Fibroblast of the conjunctiva (primary cell): ENCODE measurements around the gene RALGAPB.

Source experiments
- DNase-seq: peaks from one replicate; pipeline ENCODE4 v3.0.0-alpha.2; 2010; ENCODE audit warnings: low read depth

Gene RALGAPB

GRCh38 chr20:38610521-38610920, 137.9 kb downstream of the RALGAPB start:
- no peak for DNase-seq

DNA sequence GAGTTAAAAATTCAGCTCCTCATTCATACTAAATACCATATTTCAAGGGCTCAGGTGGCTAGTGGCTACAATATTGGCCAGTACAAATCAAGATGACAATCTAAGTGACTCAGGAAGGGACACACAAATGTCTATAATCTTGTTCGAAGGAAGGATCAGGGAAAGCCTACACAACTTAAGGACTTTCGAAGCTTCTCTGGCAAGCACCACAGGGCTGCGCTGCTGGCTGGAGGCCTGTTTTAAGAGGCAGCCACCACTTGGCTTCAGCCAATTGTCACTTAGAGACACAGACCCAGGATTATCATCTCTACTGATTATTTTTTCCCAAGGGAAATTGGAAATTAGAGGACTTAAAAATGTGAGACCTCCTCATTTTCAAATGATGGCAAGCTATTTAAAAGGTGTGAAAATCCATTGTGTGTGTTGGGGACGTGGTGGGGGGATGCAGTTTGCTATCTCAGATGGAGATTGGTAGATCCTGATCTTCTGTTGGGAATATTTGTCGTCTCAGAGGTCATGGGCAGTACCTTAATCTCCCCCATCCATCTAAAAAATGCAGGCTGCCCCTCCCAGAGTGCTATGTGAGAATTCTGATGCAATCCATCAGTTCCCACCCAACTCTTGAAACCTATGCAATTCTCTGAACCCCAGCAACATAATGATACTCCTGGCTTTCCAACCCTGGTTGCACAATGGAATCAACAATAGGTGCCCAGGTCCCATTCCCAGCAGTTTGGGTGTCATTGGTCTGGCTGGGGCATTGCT, 140.3 kb downstream of the RALGAPB start:
- DNase-seq = no peak

DNA sequence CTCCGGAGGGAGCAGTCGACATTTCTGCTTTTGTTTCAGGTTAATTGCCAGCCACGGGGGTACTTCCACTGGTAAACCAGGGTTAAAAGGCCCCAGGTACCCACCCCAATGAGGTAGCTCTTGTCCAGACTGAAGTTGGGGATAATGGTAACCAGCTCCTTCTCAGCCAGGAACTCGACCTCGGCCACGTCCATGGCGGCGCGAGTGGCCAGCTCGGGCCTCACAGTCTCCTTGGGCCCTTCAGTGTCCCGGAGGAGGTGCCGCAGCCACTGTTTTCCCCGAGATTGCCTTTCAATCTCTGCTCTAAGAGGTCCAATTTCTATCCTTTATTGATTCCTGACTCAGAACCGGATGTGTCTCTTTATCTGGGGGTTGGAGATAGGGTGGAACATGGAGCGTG, 142.6 kb downstream of the RALGAPB start:
- DNase-seq = no peak

DNA sequence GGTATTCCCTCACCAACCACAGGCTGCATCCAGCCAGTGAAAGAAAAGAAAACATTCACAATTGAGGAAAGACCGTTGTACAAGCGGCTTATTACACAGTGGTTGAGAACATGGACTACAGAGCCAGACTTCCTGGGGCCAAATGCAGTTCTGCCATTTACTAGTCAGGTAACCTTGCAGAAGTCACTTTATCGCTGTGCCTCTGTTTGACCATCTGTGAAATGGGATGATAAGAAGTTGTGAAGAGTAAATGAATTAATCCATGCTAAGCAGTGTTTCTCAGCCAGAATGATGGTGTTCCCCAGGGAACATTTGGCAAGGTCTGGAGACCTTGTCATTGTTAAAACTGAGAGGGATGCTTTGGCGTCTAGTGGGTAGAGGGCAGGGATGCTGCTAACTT, 143.8 kb downstream of the RALGAPB start:
- DNase-seq = no peak

GRCh38 chr20:38617011-38617829, 144.6 kb downstream of the RALGAPB start:
- DNase-seq = no peak

- no peak for DNase-seq
Measured at GRCh38 chr20:38617830-38618196, 145.2 kb downstream of the RALGAPB start.

GRCh38 chr20:38620441-38620840, 147.8 kb downstream of the RALGAPB start:
- DNase-seq = no peak

DNA sequence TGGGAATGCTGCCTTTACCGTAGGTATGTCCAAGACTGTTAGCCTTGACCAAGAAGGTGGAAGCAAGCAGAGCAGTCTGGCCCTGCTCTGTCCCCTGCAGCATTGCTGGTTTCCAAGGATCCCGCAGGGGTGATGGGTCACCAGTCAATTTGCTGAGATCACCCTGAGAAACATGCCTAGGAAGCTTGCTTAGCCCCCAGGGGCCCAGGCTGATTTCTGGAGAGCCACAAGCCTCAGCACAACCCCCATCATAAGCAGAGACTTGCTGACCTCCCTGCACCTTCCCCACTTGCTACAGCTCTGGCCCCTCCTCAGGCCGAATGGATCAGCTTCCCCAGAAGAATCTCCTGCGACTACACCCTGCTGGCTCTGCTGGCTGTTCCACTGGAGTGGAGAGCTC, 150.4 kb downstream of the RALGAPB start:
- no peak for DNase-seq

GRCh38 chr20:38624084-38624483, 151.4 kb downstream of the RALGAPB start:
- no peak for DNase-seq

DNA sequence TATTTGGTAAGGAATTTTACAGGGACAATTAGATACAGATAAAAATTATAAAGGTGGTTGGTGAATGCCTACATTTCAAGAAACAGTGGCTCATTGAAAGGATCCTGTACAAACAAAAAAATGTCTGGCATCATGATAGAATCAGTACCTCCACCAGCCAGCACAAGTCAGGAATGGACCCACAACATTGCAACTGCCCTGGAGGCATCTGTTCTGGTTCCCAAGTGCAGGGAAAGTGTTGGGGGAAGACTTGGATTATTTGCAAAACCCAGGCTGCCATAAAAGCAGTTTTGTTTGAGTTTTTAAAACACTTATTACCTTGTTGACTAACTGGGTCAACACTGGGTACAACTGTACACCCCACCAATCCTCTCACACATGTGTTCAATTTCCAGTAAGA, 153.3 kb downstream of the RALGAPB start:
- DNase-seq = no peak

DNA sequence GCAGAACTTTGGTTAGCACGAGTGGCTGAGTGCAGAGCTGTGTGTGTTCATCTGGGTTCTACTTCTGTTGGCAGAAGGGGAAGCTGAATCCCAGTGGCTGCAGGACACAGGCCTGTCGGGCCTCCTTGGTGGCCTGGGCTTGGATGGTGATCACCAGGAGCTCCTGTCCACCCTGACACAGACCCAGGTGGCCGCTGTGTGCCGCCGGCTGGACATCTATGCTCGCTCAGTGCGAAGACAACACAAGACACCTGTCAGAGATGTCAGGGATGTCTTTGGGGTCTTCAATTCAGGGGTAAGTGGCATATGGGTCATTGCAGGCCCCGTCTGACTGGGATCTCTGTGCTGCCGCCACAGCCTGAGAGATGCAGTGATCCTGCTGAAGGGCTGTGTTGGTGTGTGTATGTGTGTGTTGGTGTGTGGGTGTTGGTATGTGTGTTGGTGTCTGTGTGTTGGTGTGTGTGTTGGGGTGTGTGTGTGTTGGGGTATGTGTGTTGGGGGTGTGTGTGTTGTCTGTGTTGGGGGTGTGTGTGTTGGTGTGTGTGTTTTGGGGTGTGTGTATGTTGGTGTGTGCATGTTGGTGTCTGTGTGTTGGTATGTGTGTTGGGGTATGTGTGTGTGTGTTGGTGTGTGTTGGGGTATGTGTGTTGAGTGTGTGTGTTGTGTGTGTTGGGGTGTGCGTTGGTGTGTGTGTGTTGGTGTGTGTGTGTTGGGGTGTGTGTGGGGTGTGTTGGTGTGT, 154.4 kb downstream of the RALGAPB start:
- no peak for DNase-seq
